ENCODE data around the gene PLIN5. TPM values are rescaled to one million over a fixed set of nuclear protein-coding genes. Genes with fewer than 3 reads are reported as not detected.
A peak's percentile ranks its signal among the peaks of the same experiment; 100 is the strongest.

PLIN5 gene
- total RNA-seq, 2 donors from 2014 or later = 3.7 to 3.9 TPM

DNA sequence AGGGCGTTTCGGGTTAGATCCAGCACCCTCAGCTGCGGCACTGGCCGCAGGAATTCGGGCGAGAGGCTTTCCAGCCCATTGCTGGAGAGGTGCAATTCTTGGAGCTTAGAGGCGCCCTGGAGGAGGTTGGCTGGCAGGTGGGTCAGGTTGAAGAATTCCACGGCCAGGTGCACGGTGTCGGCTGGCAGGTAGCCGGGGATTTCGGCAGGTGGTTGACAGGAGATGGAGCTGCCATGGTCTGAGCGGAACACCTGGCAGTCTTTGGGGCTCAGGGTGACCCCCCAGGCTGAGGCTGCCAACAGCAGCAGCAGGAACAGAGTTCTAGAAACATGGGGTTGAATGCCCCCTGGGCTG, 3.6 kb upstream of the PLIN5 start:
- Mint-ChIP-seq H3K36me3 (ENCODE audit: low read depth) (no peaks in the 10 kb centered on the region), H3K27ac (no peak overlapping the region), H3K27me3 (ENCODE audit: insufficient read depth) (peaks cover 12% of the 10 kb centered on the region), H3K4me3 (no peak overlapping the region), H3K9me3 (peaks cover 4% of the 10 kb centered on the region), H3K4me1 (peaks cover 6% of the 10 kb centered on the region)
- no peak overlapping the region for H3K9ac ChIP-seq (ENCODE audit: extremely low read depth, low read length, poor library complexity, severe bottlenecking)
- 94 to 98% methylated on average over 10 to 13 of the region's 13 CpGs for WGBS, 2 experiments (ENCODE audit: insufficient coverage in 1 of 2, insufficient read length in 1 of 2)
- H3K4me1 ChIP-seq (ENCODE audit: control insufficient read depth, insufficient read depth, low read length) = peaks cover 3% of the 10 kb centered on the region
- peak; percentile 40 for DNase-seq
- TF ChIP-seq, protein P1, sequence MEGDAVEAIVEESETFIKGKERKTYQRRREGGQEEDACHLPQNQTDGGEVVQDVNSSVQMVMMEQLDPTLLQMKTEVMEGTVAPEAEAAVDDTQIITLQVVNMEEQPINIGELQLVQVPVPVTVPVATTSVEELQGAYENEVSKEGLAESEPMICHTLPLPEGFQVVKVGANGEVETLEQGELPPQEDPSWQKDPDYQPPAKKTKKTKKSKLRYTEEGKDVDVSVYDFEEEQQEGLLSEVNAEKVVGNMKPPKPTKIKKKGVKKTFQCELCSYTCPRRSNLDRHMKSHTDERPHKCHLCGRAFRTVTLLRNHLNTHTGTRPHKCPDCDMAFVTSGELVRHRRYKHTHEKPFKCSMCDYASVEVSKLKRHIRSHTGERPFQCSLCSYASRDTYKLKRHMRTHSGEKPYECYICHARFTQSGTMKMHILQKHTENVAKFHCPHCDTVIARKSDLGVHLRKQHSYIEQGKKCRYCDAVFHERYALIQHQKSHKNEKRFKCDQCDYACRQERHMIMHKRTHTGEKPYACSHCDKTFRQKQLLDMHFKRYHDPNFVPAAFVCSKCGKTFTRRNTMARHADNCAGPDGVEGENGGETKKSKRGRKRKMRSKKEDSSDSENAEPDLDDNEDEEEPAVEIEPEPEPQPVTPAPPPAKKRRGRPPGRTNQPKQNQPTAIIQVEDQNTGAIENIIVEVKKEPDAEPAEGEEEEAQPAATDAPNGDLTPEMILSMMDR (conservative IDR thresholded peaks at IDR 0.05) = no peak
- peaks cover 13% of the 10 kb centered on the region for H3K27me3 ChIP-seq (ENCODE audit: control insufficient read depth, insufficient read depth, low read length, poor library complexity, severe bottlenecking)
- H3K4me3 ChIP-seq (ENCODE audit: low read length) = no peak overlapping the region
- peaks cover 6% of the 10 kb centered on the region for H3K9me3 ChIP-seq (ENCODE audit: control insufficient read depth, low read length)
- no peak overlapping the region for H3K27ac ChIP-seq (ENCODE audit: low read depth, low read length)
- no peaks in the 10 kb centered on the region for H3K36me3 ChIP-seq (ENCODE audit: control insufficient read depth, insufficient read depth, low read length)

DNA sequence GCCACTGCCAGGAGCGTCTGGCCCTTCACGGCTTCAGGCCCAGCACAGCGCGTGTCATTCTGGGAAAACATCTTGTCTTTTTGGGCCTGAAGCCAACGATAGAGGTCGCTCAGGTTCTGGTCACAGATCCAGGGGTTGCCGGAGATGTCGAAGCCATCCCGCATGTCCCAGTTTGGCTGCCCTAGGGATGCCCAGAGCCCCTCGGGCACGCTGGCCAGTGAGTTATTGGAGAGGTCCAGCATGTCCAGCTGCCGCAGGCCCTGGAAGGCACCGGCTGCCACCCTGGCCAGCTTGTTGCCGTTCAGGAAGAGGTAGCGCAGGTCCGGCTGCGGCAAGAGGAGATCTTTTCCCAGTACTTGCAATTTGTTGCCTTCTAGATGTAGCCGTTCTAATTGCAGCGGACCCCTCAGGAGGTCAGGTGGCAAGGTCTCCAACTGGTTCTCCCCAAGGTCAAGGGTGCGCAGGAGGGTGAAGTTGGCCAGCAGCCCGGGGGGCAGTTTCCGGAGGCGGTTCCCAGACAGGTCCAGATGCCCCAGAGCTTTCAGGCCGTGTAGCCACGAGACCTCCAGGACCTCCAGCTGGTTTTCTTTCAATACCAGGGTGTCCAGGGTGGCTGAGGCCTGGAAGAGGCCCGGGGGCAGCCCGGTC, 3.1 kb upstream of the PLIN5 start:
- H3K27ac Mint-ChIP-seq = no peak overlapping the region
- H3K4me3 Mint-ChIP-seq = no peak overlapping the region
- WGBS, 2 experiments (ENCODE audit: insufficient coverage in 1 of 2, insufficient read length in 1 of 2) = 85 to 90% methylated on average over 24 to 27 of the region's 27 CpGs
- Histone ChIP-seq H3K4me1 (ENCODE audit: control insufficient read depth, insufficient read depth, low read length) (peaks cover 3% of the 10 kb centered on the region), H3K9ac (ENCODE audit: extremely low read depth, low read length, poor library complexity, severe bottlenecking) (no peak overlapping the region), H3K4me3 (ENCODE audit: low read length) (no peak overlapping the region), H3K27ac (ENCODE audit: low read depth, low read length) (no peak overlapping the region), H3K9me3 (ENCODE audit: control insufficient read depth, low read length) (peaks cover 6% of the 10 kb centered on the region), H3K27me3 (ENCODE audit: control insufficient read depth, insufficient read depth, low read length, poor library complexity, severe bottlenecking) (peaks cover 17% of the 10 kb centered on the region), H3K36me3 (ENCODE audit: control insufficient read depth, insufficient read depth, low read length) (no peaks in the 10 kb centered on the region)
- DNase-seq = peak; percentile 77
- H3K27me3 Mint-ChIP-seq (ENCODE audit: insufficient read depth) = peaks cover 17% of the 10 kb centered on the region
- TF ChIP-seq, protein P1 (conservative IDR thresholded peaks at IDR 0.05) = peak; percentile 30
- H3K4me1 Mint-ChIP-seq = peaks cover 6% of the 10 kb centered on the region
- H3K36me3 Mint-ChIP-seq (ENCODE audit: low read depth) = no peaks in the 10 kb centered on the region
- H3K9me3 Mint-ChIP-seq = peaks cover 4% of the 10 kb centered on the region

DNA sequence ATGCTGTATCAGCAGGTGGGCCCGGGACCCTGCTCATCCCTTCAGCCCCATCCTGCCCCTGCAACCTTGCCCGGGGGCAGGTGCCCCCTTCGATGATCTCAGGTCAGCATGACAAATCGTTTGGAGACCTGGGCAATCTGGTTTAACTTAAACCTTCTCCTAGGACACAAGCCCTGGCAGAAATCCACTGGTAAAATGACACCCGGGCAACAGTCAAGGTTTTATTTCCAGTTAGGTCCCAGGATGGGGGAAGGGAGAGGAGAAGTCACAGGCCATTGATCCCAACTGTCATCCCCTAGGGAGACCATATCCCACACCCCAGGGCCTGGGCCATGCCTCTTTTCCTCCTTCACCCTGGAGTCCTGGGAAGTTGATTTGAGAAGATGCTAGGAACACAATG, 1.8 kb upstream of the PLIN5 start:
- Histone ChIP-seq H3K9ac (ENCODE audit: extremely low read depth, low read length, poor library complexity, severe bottlenecking) (no peak overlapping the region), H3K36me3 (ENCODE audit: control insufficient read depth, insufficient read depth, low read length) (no peaks in the 10 kb centered on the region), H3K4me3 (ENCODE audit: low read length) (no peak overlapping the region), H3K27me3 (ENCODE audit: control insufficient read depth, insufficient read depth, low read length, poor library complexity, severe bottlenecking) (peaks cover 17% of the 10 kb centered on the region), H3K27ac (ENCODE audit: low read depth, low read length) (no peak overlapping the region), H3K9me3 (ENCODE audit: control insufficient read depth, low read length) (peaks cover 6% of the 10 kb centered on the region), H3K4me1 (ENCODE audit: control insufficient read depth, insufficient read depth, low read length) (peaks cover 3% of the 10 kb centered on the region)
- peaks cover 6% of the 10 kb centered on the region for H3K4me1 Mint-ChIP-seq
- peaks cover 4% of the 10 kb centered on the region for H3K9me3 Mint-ChIP-seq
- DNase-seq = no peak
- peaks cover 19% of the 10 kb centered on the region for H3K27me3 Mint-ChIP-seq (ENCODE audit: insufficient read depth)
- no peak overlapping the region for H3K4me3 Mint-ChIP-seq
- 89 to 100% methylated on average over 2 to 5 of the region's 5 CpGs for WGBS, 2 experiments (ENCODE audit: insufficient coverage in 1 of 2, insufficient read length in 1 of 2)
- H3K36me3 Mint-ChIP-seq (ENCODE audit: low read depth) = no peaks in the 10 kb centered on the region
- H3K27ac Mint-ChIP-seq = no peak overlapping the region
- TF ChIP-seq, protein P1 (conservative IDR thresholded peaks at IDR 0.05) = no peak
